GM23338 (cell line): ENCODE results near the gene XPR1. TPM values are rescaled to one million over a fixed set of nuclear protein-coding genes. Genes with fewer than 3 reads are reported as not detected.
"Not testable (repeated sequence)": the region's sequence is repeated elsewhere in the genome, so short reads cannot be mapped to it uniquely, and the experiment has no call there.

Experiments
- ATAC-seq: fragments of 200-7000 bp; cut with Tn5 transposase; 3 replicates; pipeline ENCODE4 v1.9.1; 2020
- DNase-seq: peaks from one replicate; pipeline ENCODE4 v3.0.0-alpha.2; 2015; ENCODE audit warnings: low spot score
- H2AFZ ChIP-seq: fragments of 200-600 bp; sonication (generic); 2 replicates; pipeline ENCODE4 v1.8.0; 2016; ENCODE audit warnings: antibody characterized with exemption, mild to moderate bottlenecking, moderate library complexity
- H3F3A ChIP-seq: fragments of 200-600 bp; sonication (generic); replicated peaks from 2 replicates; pipeline ENCODE4 v1.8.0; 2017; ENCODE audit warnings: antibody characterized with exemption, mixed run types, low read depth
- H3K27ac ChIP-seq: fragments of 200-600 bp; sonication (generic); 2 replicates; pipeline ENCODE4 v1.6.1; 2016; ENCODE audit warnings: low read depth
- H3K27me3 ChIP-seq: fragments of 200-600 bp; sonication (generic); 2 replicates; pipeline ENCODE4 v1.8.0; 2016; ENCODE audit warnings: mild to moderate bottlenecking, mixed run types, moderate library complexity; ENCODE audit not compliant: insufficient read depth
- H3K36me3 ChIP-seq: fragments of 200-600 bp; sonication (generic); 2 replicates; pipeline ENCODE4 v1.8.0; 2016; ENCODE audit warnings: mild to moderate bottlenecking; ENCODE audit not compliant: insufficient read depth
- H3K4me1 ChIP-seq: fragments of 200-600 bp; sonication (generic); 2 replicates; pipeline ENCODE4 v1.8.0; 2016; ENCODE audit warnings: mild to moderate bottlenecking, moderate library complexity; ENCODE audit not compliant: insufficient read depth
- H3K4me2 ChIP-seq: fragments of 200-600 bp; sonication (generic); 2 replicates; pipeline ENCODE4 v1.7.1; 2017; ENCODE audit warnings: mixed run types
- H3K4me3 ChIP-seq: fragments of 200-600 bp; sonication (generic); 2 replicates; pipeline ENCODE4 v1.6.1; 2016; ENCODE audit warnings: mixed run types
- H3K79me2 ChIP-seq: fragments of 200-600 bp; sonication (generic); replicated peaks from 2 replicates; pipeline ENCODE4 v1.8.0; 2017; ENCODE audit warnings: mild to moderate bottlenecking; ENCODE audit not compliant: insufficient read depth
- H3K9me2 ChIP-seq: fragments of 200-600 bp; sonication (generic); 2 replicates; pipeline ENCODE4 v1.8.0; 2017; ENCODE audit not compliant: insufficient read depth
- H4K20me1 ChIP-seq: fragments of 200-600 bp; sonication (generic); replicated peaks from 2 replicates; pipeline ENCODE4 v1.8.0; 2017; ENCODE audit warnings: mild to moderate bottlenecking; ENCODE audit not compliant: insufficient read depth
- H3K27ac Mint-ChIP-seq: 2 replicates; pipeline ENCODE4 v1.8.0; 2020; ENCODE audit warnings: inconsistent platforms, mild to moderate bottlenecking, moderate library complexity, mixed read lengths
- H3K27me3 Mint-ChIP-seq: 3 replicates; pipeline ENCODE4 v1.8.0; 2022; ENCODE audit warnings: low read depth, mild to moderate bottlenecking, moderate library complexity, mixed read lengths, inconsistent platforms; ENCODE audit not compliant: insufficient read depth, poor library complexity
- H3K36me3 Mint-ChIP-seq: 3 replicates; pipeline ENCODE4 v1.8.0; 2021; ENCODE audit warnings: low read depth, mild to moderate bottlenecking, inconsistent platforms, moderate library complexity, mixed read lengths
- H3K4me1 Mint-ChIP-seq: 3 replicates; pipeline ENCODE4 v1.8.0; 2020; ENCODE audit warnings: mild to moderate bottlenecking, inconsistent platforms, mixed read lengths
- H3K4me3 Mint-ChIP-seq: 3 replicates; pipeline ENCODE4 v1.8.0; 2021; ENCODE audit warnings: moderate library complexity, mild to moderate bottlenecking, inconsistent platforms, mixed read lengths
- H3K9me3 Mint-ChIP-seq: 3 replicates; pipeline ENCODE4 v1.8.0; 2020; ENCODE audit warnings: moderate library complexity, mild to moderate bottlenecking, inconsistent platforms, mixed read lengths
- CREB1 ChIP-seq: fragments of 250-450 bp; sonication (Bioruptor Pico); IDR thresholded peaks from 2 replicates; pipeline ENCODE4 v1.5.0; 2020; ENCODE audit warnings: low read depth, mild to moderate bottlenecking, moderate library complexity
- EZH2 ChIP-seq: fragments of 200-600 bp; sonication (generic); IDR thresholded peaks from one replicate; pipeline ENCODE4 v1.8.0; 2017; ENCODE audit warnings: antibody characterized with exemption, mild to moderate bottlenecking, low read depth; ENCODE audit not compliant: unreplicated experiment
- JUNB ChIP-seq: IDR thresholded peaks from one replicate; pipeline ENCODE4 v1.6.1; 2016; ENCODE audit warnings: antibody characterized with exemption; ENCODE audit not compliant: unreplicated experiment
- NANOG ChIP-seq: IDR thresholded peaks from 2 replicates; pipeline ENCODE4 v1.6.1; 2016; ENCODE audit warnings: antibody characterized with exemption, borderline replicate concordance
- POLR2AphosphoS5 ChIP-seq: IDR thresholded peaks from 2 replicates; pipeline ENCODE4 v1.6.1; 2016; ENCODE audit warnings: antibody characterized with exemption, low read depth
- REST ChIP-seq: IDR thresholded peaks from one replicate; pipeline ENCODE4 v1.6.1; 2018; ENCODE audit warnings: antibody characterized with exemption; ENCODE audit not compliant: unreplicated experiment
- ZNF114 ChIP-seq: fragments of 250-450 bp; sonication (Bioruptor Pico); IDR thresholded peaks from 2 replicates; pipeline ENCODE4 v1.5.0; 2020; ENCODE audit warnings: mild to moderate bottlenecking, moderate library complexity
- ZNF331 ChIP-seq: fragments of 250-450 bp; sonication (Bioruptor Pico); IDR thresholded peaks from 2 replicates; pipeline ENCODE4 v1.5.0; 2020; ENCODE audit warnings: low read depth, mild to moderate bottlenecking, moderate library complexity
- ZNF462 ChIP-seq: fragments of 250-450 bp; sonication (Bioruptor Pico); IDR thresholded peaks from 2 replicates; pipeline ENCODE4 v1.5.0; 2020; ENCODE audit warnings: mild to moderate bottlenecking, moderate library complexity
- polyA plus RNA-seq: library from polyadenylated mRNA; unstranded; fragments of >200 nt; fragmentation: Nextera tagmentation; extraction: Ambion mirVana; gene quantifications from 2 replicates; pipeline ENCODE4 v1.2.1, GENCODE V29; 2016
- total RNA-seq: library from RNA; depleted of rRNA; stranded (reverse); fragments of >200 nt; shearing (Covaris generic); gene quantifications from 2 replicates; pipeline ENCODE4 v1.2.3, GENCODE V29; 2014
- TF ChIP-seq, protein P1 (sequence below): IDR thresholded peaks from 2 replicates; pipeline ENCODE4 v1.6.1; 2016; ENCODE audit warnings: antibody characterized with exemption
- TF ChIP-seq, protein P2 (sequence below), 2 experiments: fragments of 200-600 bp in 1 of 2; sonication (generic) in 1 of 2; conservative IDR thresholded peaks; 2 replicates each; pipeline versions ENCODE4 v1.5.1 to v1.6.1; 2016 to 2017; ENCODE audit warnings: antibody characterized with exemption in 2 of 2, low read depth in 2 of 2, mild to moderate bottlenecking in 2 of 2, moderate library complexity in 1 of 2

The XPR1 gene
- total and polyA plus RNA-seq, 2 experiments from 2014 or later: 9.3 to 38.1 TPM

DNA sequence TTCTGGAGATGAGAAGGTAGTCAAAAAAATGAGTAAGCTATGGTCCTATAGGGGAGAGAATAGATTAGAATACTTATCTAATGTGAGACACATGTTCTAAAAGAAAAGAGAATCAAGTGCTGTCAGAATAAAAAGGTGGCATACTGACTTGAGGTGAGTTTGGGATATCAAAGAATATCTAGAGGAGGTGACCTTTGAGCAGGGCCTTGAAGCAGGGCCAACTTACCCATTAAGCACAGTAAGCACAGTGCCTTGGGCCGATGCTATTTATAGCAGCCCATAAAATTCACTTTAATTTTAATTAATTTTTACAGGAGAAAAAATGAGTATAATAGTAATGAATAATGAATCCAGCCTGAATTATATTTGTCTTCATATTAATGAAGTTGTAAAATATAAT lies 92.2 kb downstream of the XPR1 start:
- no peak overlapping the region for H2AFZ ChIP-seq
- DNase-seq (no peak), ATAC-seq (no peak)
- peaks cover 21% of the 10 kb centered on the region for H3K79me2 ChIP-seq
- Mint-ChIP-seq H3K4me1 (no peaks in the 10 kb centered on the region; the same call in 2 of the 3 replicates), H3K4me3 (no peak overlapping the region), H3K9me3 (peaks cover 4% of the 10 kb centered on the region; the same call in 1 of the 3 replicates), H3K27ac (no peak overlapping the region), H3K27me3 (no peaks in the 10 kb centered on the region), H3K36me3 (peaks cover 11% of the 10 kb centered on the region; the same call in 1 of the 3 replicates)
- 0 out of 2 replicates have a peak, but pooled peaks cover 8% of the 10 kb centered on the region for H4K20me1 ChIP-seq
- H3K4me3 ChIP-seq: no peak overlapping the region
- TF ChIP-seq REST: no peak
- no peak for TF ChIP-seq ZNF331
- no peak for TF ChIP-seq CREB1 (CRISPR knock-in tag)
- TF ChIP-seq ZNF462: no peak
- TF ChIP-seq POLR2AphosphoS5: no peak
- TF ChIP-seq, protein P1, sequence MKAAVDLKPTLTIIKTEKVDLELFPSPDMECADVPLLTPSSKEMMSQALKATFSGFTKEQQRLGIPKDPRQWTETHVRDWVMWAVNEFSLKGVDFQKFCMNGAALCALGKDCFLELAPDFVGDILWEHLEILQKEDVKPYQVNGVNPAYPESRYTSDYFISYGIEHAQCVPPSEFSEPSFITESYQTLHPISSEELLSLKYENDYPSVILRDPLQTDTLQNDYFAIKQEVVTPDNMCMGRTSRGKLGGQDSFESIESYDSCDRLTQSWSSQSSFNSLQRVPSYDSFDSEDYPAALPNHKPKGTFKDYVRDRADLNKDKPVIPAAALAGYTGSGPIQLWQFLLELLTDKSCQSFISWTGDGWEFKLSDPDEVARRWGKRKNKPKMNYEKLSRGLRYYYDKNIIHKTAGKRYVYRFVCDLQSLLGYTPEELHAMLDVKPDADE: no peak
- TF ChIP-seq JUNB: no peak
- TF ChIP-seq EZH2: no peak
- TF ChIP-seq NANOG: no peak
- TF ChIP-seq ZNF114 (CRISPR knock-in tag): no peak
- TF ChIP-seq, protein P2, sequence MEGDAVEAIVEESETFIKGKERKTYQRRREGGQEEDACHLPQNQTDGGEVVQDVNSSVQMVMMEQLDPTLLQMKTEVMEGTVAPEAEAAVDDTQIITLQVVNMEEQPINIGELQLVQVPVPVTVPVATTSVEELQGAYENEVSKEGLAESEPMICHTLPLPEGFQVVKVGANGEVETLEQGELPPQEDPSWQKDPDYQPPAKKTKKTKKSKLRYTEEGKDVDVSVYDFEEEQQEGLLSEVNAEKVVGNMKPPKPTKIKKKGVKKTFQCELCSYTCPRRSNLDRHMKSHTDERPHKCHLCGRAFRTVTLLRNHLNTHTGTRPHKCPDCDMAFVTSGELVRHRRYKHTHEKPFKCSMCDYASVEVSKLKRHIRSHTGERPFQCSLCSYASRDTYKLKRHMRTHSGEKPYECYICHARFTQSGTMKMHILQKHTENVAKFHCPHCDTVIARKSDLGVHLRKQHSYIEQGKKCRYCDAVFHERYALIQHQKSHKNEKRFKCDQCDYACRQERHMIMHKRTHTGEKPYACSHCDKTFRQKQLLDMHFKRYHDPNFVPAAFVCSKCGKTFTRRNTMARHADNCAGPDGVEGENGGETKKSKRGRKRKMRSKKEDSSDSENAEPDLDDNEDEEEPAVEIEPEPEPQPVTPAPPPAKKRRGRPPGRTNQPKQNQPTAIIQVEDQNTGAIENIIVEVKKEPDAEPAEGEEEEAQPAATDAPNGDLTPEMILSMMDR (conservative IDR thresholded peaks at IDR 0.05; ENCODE audit: low read depth in 2 of 2): no peak
- no peak overlapping the region for H3K27ac ChIP-seq
- H3F3A ChIP-seq: no peaks in the 10 kb centered on the region
- H3K27me3 ChIP-seq: no peaks in the 10 kb centered on the region
- no peaks in the 10 kb centered on the region for H3K36me3 ChIP-seq
- no peaks in the 10 kb centered on the region for H3K4me1 ChIP-seq
- H3K4me2 ChIP-seq: no peak overlapping the region
- H3K9me2 ChIP-seq: no peaks in the 10 kb centered on the region; the same call in 1 of the 2 replicates

GRCh38 chr1:180726024-180726423 lies 94.2 kb downstream of the XPR1 start:
- not testable (repeated sequence) for H3K4me3 ChIP-seq, H3K4me2 ChIP-seq, H3K4me1 ChIP-seq, H3K36me3 ChIP-seq, H2AFZ ChIP-seq, H3K27ac ChIP-seq, ATAC-seq, H4K20me1 ChIP-seq, H3K27me3 ChIP-seq, H3F3A ChIP-seq, H3K4me1 Mint-ChIP-seq, H3K4me3 Mint-ChIP-seq, H3K27me3 Mint-ChIP-seq, DNase-seq, H3K9me2 ChIP-seq
- Mint-ChIP-seq H3K27ac (peak overlapping the region; percentile 43; the same call in 1 of the 2 replicates), H3K36me3 (peaks cover 22% of the 10 kb centered on the region; the same call in 2 of the 3 replicates), H3K9me3 (peaks cover 24% of the 10 kb centered on the region)
- H3K79me2 ChIP-seq: peaks cover 32% of the 10 kb centered on the region
